KMS-11 (cell line): ENCODE results near the gene HUS1B.

Experiments
- H2AFZ ChIP-seq: fragments of 200-600 bp; sonication (generic); 2 replicates; pipeline ENCODE4 v1.6.1; 2016; ENCODE audit warnings: antibody characterized with exemption, mixed run types, low read depth
- H3K27ac ChIP-seq: fragments of 200-600 bp; sonication (generic); 2 replicates; pipeline ENCODE4 v1.6.1; 2016; ENCODE audit warnings: mild to moderate bottlenecking, mixed run types
- H3K27me3 ChIP-seq: fragments of 200-600 bp; sonication (generic); 2 replicates; pipeline ENCODE4 v1.6.1; 2017; ENCODE audit warnings: mild to moderate bottlenecking, low read depth, mixed run types, moderate library complexity; ENCODE audit not compliant: insufficient read depth
- H3K36me3 ChIP-seq: fragments of 200-600 bp; sonication (generic); 2 replicates; pipeline ENCODE4 v1.6.1; 2017; ENCODE audit warnings: mild to moderate bottlenecking, mixed run types; ENCODE audit not compliant: insufficient read depth
- H3K4me1 ChIP-seq: fragments of 200-600 bp; sonication (generic); 2 replicates; pipeline ENCODE4 v1.6.1; 2016; ENCODE audit warnings: mild to moderate bottlenecking, low read depth, mixed run types; ENCODE audit not compliant: poor library complexity, severe bottlenecking
- H3K4me2 ChIP-seq: fragments of 200-600 bp; sonication (generic); 2 replicates; pipeline ENCODE4 v1.7.0; 2016; ENCODE audit warnings: mild to moderate bottlenecking, mixed run types
- H3K4me3 ChIP-seq: fragments of 200-600 bp; sonication (generic); IDR thresholded peaks from 2 replicates; pipeline ENCODE4 v1.6.1; 2017; ENCODE audit warnings: low read depth, low read length, mixed read lengths; ENCODE audit not compliant: insufficient read depth
- H3K79me2 ChIP-seq: fragments of 200-600 bp; sonication (generic); 2 replicates; pipeline ENCODE4 v1.6.1; 2016; ENCODE audit warnings: low read depth, mixed run types; ENCODE audit not compliant: insufficient read depth
- H3K9ac ChIP-seq: fragments of 200-600 bp; sonication (generic); 2 replicates; pipeline ENCODE4 v1.6.1; 2016; ENCODE audit warnings: mild to moderate bottlenecking, mixed run types
- H4K20me1 ChIP-seq: fragments of 200-600 bp; sonication (generic); 2 replicates; pipeline ENCODE4 v1.6.1; 2016; ENCODE audit warnings: mild to moderate bottlenecking, mixed run types; ENCODE audit not compliant: insufficient read depth
- CTCF ChIP-seq: fragments of 200-600 bp; sonication (generic); conservative IDR thresholded peaks from 2 replicates; pipeline ENCODE4 v1.6.1; 2017; ENCODE audit warnings: low read depth, mild to moderate bottlenecking, antibody characterized with exemption, low read length, moderate library complexity, mixed read lengths

HUS1B gene

DNA sequence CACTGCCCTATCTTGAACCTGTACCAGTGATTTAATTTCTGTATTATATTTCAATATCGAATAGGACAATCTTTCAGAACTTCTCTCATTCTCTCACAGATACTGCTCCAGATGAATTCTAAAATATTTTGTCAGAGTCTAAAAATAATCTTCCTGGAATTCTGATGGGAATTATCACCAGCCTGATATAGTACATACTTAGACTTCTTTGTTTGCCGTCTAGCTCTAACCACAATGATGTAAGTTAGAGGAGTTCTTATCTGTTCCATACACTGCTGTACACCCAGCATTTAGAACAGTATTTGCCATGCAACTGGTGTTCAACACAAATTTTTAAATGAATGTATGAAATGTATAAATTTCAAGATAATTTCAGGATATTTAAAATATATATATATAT is 1.3 kb upstream of the HUS1B start:
- no peak overlapping the region for H3K4me2 ChIP-seq
- H4K20me1 ChIP-seq, result no peaks in the 10 kb centered on the region
- H3K27ac ChIP-seq, result no peak overlapping the region
- peaks cover 29% of the 10 kb centered on the region; the same call in 1 of the 2 replicates for H3K79me2 ChIP-seq
- H3K36me3 ChIP-seq, result no peaks in the 10 kb centered on the region
- no peak overlapping the region for H3K9ac ChIP-seq
- no peak for TF ChIP-seq CTCF
- no peaks in the 10 kb centered on the region for H3K4me1 ChIP-seq
- H3K27me3 ChIP-seq, result no peaks in the 10 kb centered on the region
- H3K4me3 ChIP-seq, result no peak overlapping the region
- H2AFZ ChIP-seq, result no peak overlapping the region

DNA sequence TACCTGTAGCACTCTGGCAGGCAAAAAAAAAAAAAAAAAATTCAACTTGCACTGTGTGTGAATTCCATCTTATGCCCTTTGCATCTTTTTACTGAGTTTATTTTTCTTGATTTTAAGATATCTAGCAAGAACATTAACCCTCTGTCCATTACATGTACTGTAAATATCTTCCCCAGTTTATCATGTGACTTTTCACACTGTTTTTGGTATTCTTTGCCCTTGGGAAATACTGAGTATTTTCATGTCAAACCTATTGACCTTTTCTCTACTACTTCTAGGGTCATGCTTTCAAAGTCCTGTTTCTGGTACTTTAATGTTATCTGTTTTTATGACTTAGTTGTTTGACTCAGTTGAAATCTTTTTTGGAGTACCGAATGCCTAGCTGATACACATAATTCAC is 843 bp upstream of the HUS1B start:
- no peak overlapping the region for H3K27ac ChIP-seq
- H4K20me1 ChIP-seq, result no peaks in the 10 kb centered on the region
- H3K36me3 ChIP-seq, result no peaks in the 10 kb centered on the region
- H3K79me2 ChIP-seq, result peaks cover 26% of the 10 kb centered on the region; the same call in 1 of the 2 replicates
- TF ChIP-seq CTCF, result no peak
- H3K4me3 ChIP-seq, result no peak overlapping the region
- no peak overlapping the region for H3K9ac ChIP-seq
- no peak overlapping the region for H3K4me2 ChIP-seq
- H3K27me3 ChIP-seq, result no peaks in the 10 kb centered on the region
- H3K4me1 ChIP-seq, result no peaks in the 10 kb centered on the region
- H2AFZ ChIP-seq, result no peak overlapping the region

DNA sequence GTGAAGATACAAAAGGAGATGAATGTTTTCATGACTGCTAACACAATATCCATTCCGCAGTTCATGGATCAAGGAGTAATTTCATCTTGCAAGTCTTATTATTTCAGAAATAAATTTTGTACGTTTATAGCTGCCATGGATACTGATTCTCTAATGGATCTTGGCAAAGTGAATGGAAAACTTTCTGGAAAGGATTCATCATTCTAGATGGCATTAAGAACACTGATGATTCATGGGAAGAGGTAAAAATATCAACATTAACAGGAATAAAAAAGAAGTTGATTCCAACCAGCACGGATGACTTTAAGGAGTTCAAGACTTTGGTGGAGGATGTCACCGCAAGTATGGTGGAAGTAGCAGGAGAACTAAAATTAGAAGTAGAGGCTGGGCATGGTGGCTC is 2.8 kb downstream of the HUS1B start:
- Histone ChIP-seq H3K27me3 (no peaks in the 10 kb centered on the region), H3K79me2 (no peaks in the 10 kb centered on the region), H2AFZ (no peak overlapping the region), H3K4me2 (no peak overlapping the region), H3K36me3 (no peaks in the 10 kb centered on the region), H3K9ac (no peak overlapping the region), H4K20me1 (no peaks in the 10 kb centered on the region), H3K27ac (no peak overlapping the region), H3K4me3 (no peak overlapping the region), H3K4me1 (no peaks in the 10 kb centered on the region)
- no peak for TF ChIP-seq CTCF

DNA sequence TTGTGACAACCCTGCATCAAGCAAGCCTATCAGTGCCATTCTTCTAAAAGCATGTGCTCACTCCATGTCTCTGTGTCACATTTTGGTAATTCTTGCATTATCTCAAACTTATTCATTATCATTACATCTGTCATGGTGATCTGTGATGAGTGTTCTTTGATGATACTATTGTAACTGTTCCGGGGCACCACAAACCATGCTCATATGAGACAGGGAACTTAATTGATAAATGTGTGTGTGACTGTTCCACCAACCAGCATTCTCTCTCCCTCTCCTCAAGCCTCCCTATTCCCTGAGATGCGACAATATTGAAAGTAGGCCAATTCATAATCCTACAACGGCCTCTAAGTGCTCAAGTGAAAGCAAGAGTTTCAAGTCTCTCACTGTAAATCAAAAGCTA is 4.0 kb downstream of the HUS1B start:
- Histone ChIP-seq H2AFZ (no peak overlapping the region), H3K4me2 (no peak overlapping the region), H3K79me2 (no peaks in the 10 kb centered on the region), H3K36me3 (no peaks in the 10 kb centered on the region), H3K4me3 (no peak overlapping the region), H3K27ac (no peak overlapping the region), H3K9ac (no peak overlapping the region), H3K27me3 (no peaks in the 10 kb centered on the region), H3K4me1 (no peaks in the 10 kb centered on the region), H4K20me1 (no peaks in the 10 kb centered on the region)
- no peak for TF ChIP-seq CTCF

- no peaks in the 10 kb centered on the region for H3K79me2 ChIP-seq
- H3K27ac ChIP-seq, result no peak overlapping the region
- H4K20me1 ChIP-seq, result no peaks in the 10 kb centered on the region
- no peak overlapping the region for H3K4me2 ChIP-seq
- no peak overlapping the region for H3K9ac ChIP-seq
- no peaks in the 10 kb centered on the region for H3K27me3 ChIP-seq
- H3K4me1 ChIP-seq, result no peaks in the 10 kb centered on the region
- H3K4me3 ChIP-seq, result no peak overlapping the region
- TF ChIP-seq CTCF, result no peak
- no peak overlapping the region for H2AFZ ChIP-seq
- no peaks in the 10 kb centered on the region for H3K36me3 ChIP-seq
These were observed 6.8 kb downstream of the HUS1B start for GRCh38 chr6:650098-650497.
